ENCODE data around the gene KCNG2.

Gene KCNG2

DNA sequence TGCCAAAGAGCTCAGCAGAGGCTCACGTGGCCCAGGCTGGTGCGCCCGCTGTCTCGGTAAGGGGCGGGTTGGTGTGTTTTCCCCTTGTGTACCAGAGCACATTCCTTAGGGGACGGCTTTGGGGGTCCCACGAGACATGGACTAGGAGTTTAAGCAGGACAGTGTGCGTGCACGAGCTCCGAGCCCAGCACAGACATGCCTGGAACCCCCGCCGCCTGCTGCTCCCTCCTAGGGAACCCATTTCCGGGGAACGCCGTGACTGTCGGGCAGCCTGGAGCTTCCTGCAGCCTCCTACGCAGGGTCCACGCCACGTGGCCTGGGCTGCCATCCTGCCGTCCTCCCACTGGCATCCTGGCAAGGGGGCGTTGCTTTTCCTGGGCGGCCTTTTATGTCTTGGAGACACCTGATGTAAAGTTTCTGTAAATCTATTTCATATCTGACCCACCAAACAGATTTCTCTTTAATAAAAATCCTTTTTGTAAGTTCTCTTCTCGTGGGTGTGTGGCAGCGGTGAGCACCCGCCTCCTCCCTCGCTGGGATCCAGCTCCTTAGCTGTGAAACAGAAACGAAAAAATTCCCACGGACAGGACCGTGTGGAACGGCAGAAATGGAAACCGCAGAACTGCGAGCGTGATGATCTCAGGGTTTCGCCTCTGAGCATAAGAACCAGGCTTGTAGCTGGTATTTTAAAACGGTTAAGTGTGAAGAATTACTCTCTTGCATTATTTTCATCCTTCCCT is 43.5 kb upstream of the KCNG2 start:
- Histone ChIP-seq H3K36me3 (replicated peaks in 1 of 2; ENCODE audit: control insufficient read depth in 2 of 2, insufficient read depth in 2 of 2, low read length in 2 of 2) (peaks cover 16 to 35% of the 10 kb centered on the region in 2 donors), H2BK12ac (ENCODE audit: low read length) (no peak overlapping the region), H2BK120ac (ENCODE audit: low read depth, low read length) (no peak overlapping the region), H3K4ac (ENCODE audit: low read length) (no peak overlapping the region), H3K4me3 (ENCODE audit: low read length in 2 of 2) (no peak overlapping the region), H4K8ac (ENCODE audit: low read depth, low read length) (no peak overlapping the region), H3K14ac (ENCODE audit: low read length) (no peak overlapping the region), H4K91ac (ENCODE audit: low read depth, low read length, poor library complexity) (no peak overlapping the region), H3K9ac (ENCODE audit: low read depth, low read length, poor library complexity) (no peak overlapping the region), H3K4me2 (ENCODE audit: insufficient read depth, low read length, poor library complexity, severe bottlenecking) (no peak overlapping the region), H2AFZ (ENCODE audit: low read length) (no peak overlapping the region), H2AK5ac (ENCODE audit: low read depth, low read length) (no peak overlapping the region), H3K27ac (replicated peaks; ENCODE audit: low read length) (no peak overlapping the region), H3K4me1 (ENCODE audit: control insufficient read depth in 2 of 2, insufficient read depth in 1 of 2, low read depth in 1 of 2, low read length in 2 of 2) (no peaks in the 10 kb centered on the region), H2BK5ac (ENCODE audit: low read length) (no peak overlapping the region), H3K18ac (ENCODE audit: low read length) (no peak overlapping the region), H3K27me3 (ENCODE audit: control insufficient read depth in 3 of 3, insufficient read depth in 3 of 3, low read depth in 1 of 3, low read length in 3 of 3) (no peaks in the 10 kb centered on the region), H3K79me1 (ENCODE audit: low read depth, low read length) (no peaks in the 10 kb centered on the region), H3K23ac (ENCODE audit: low read depth, low read length, poor library complexity) (no peak overlapping the region), H2BK15ac (ENCODE audit: low read length) (no peak overlapping the region), H3K9me3 (replicated peaks in 1 of 2; ENCODE audit: control insufficient read depth in 2 of 2, insufficient read depth in 1 of 2, low read depth in 1 of 2, low read length in 2 of 2) (peaks cover 0 to 4% of the 10 kb centered on the region in 2 donors)
- no CpG with 5 or more reads among the region's 35 CpGs for WGBS, 2 donors (ENCODE audit: extremely low coverage in 2 of 2, insufficient read length in 2 of 2, insufficient replicate concordance in 1 of 2)
- DNase-seq (ENCODE audit: low spot score), result no peak

DNA sequence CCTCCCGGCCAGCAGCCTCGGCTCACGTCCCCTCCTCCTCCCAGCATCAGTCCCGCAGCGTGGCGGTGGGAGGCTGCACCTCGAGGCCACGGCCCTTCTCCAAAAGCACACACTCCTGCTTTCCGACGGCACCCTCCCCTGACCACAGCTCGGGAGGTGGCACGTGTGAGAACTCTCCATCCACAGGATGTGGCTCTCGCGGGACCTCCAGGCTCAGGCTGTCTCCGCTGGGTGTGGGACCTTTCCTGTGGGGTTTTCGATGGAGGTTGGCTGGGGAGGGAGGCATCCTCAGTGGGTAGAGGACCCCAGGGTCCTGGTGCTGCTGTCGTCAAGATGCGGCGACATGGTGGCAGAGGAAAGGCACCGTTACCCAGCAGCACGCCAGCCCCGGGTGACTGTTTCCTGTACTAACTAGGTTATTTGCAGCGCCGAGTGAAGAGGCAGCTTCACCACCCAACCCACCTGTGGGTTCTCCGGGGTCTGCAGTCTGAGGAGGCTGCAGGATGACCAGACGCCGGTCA is 42.8 kb upstream of the KCNG2 start:
- Histone ChIP-seq H3K9me3 (replicated peaks in 1 of 2; ENCODE audit: control insufficient read depth in 2 of 2, insufficient read depth in 1 of 2, low read depth in 1 of 2, low read length in 2 of 2) (peaks cover 0 to 4% of the 10 kb centered on the region in 2 donors), H3K9ac (ENCODE audit: low read depth, low read length, poor library complexity) (peak overlapping the region; percentile 32), H2BK12ac (ENCODE audit: low read length) (no peak overlapping the region), H3K4ac (ENCODE audit: low read length) (no peak overlapping the region), H2BK15ac (ENCODE audit: low read length) (no peak overlapping the region), H4K91ac (ENCODE audit: low read depth, low read length, poor library complexity) (no peak overlapping the region), H3K4me2 (ENCODE audit: insufficient read depth, low read length, poor library complexity, severe bottlenecking) (no peak overlapping the region), H3K18ac (ENCODE audit: low read length) (no peak overlapping the region), H2AK5ac (ENCODE audit: low read depth, low read length) (no peak overlapping the region), H3K4me3 (ENCODE audit: low read length in 2 of 2) (no peak overlapping the region), H3K36me3 (replicated peaks in 1 of 2; ENCODE audit: control insufficient read depth in 2 of 2, insufficient read depth in 2 of 2, low read length in 2 of 2) (peaks cover 16 to 31% of the 10 kb centered on the region in 2 donors), H3K79me1 (ENCODE audit: low read depth, low read length) (no peaks in the 10 kb centered on the region), H3K14ac (ENCODE audit: low read length) (no peak overlapping the region), H2AFZ (ENCODE audit: low read length) (no peak overlapping the region), H4K8ac (ENCODE audit: low read depth, low read length) (no peak overlapping the region), H3K27ac (replicated peaks; ENCODE audit: low read length) (no peak overlapping the region), H2BK5ac (ENCODE audit: low read length) (no peak overlapping the region), H3K23ac (ENCODE audit: low read depth, low read length, poor library complexity) (no peak overlapping the region), H3K4me1 (ENCODE audit: control insufficient read depth in 2 of 2, insufficient read depth in 1 of 2, low read depth in 1 of 2, low read length in 2 of 2) (no peaks in the 10 kb centered on the region), H3K27me3 (ENCODE audit: control insufficient read depth in 3 of 3, insufficient read depth in 3 of 3, low read depth in 1 of 3, low read length in 3 of 3) (no peaks in the 10 kb centered on the region), H2BK120ac (ENCODE audit: low read depth, low read length) (no peak overlapping the region)
- no peak for DNase-seq (ENCODE audit: low spot score)
- WGBS, 2 donors (ENCODE audit: extremely low coverage in 2 of 2, insufficient read length in 2 of 2, insufficient replicate concordance in 1 of 2), result no CpG with 5 or more reads among the region's 27 CpGs

DNA sequence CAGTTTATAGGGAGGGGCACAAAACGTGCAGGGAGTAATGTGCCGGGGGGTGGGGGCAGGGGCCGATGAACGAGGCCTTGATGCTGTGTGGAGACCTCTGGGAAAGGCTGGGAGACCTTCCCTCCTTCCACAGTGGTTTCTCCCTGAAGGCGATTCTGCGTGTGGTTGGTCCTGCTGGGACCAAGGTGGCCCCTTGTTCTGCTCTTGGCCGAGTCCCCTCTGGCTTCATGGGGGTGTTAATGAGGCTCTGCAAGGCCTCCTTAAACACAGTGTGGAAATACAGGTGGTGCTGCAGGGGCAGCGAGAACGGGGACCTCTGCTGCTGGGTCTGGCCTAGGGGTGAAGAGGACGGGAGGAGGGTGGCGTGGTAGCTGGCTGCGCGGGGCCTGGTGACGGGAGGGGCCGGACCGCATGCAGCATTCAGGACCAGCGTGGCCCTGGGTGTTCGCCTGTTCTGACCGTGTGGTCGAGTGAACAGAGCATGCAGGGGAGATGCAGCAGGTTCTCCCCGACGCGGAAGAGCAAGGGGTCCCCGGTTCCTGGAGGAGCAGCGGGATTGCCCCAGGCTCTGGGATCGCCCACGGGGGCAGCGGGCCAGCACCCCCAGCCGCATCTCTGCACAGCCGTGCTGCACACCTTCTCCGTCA is 42.1 kb upstream of the KCNG2 start:
- Histone ChIP-seq H3K27me3 (ENCODE audit: control insufficient read depth in 3 of 3, insufficient read depth in 3 of 3, low read depth in 1 of 3, low read length in 3 of 3) (no peaks in the 10 kb centered on the region), H3K18ac (ENCODE audit: low read length) (no peak overlapping the region), H3K9ac (ENCODE audit: low read depth, low read length, poor library complexity) (no peak overlapping the region), H3K9me3 (replicated peaks in 1 of 2; ENCODE audit: control insufficient read depth in 2 of 2, insufficient read depth in 1 of 2, low read depth in 1 of 2, low read length in 2 of 2) (peaks cover 0 to 4% of the 10 kb centered on the region in 2 donors), H3K36me3 (replicated peaks in 1 of 2; ENCODE audit: control insufficient read depth in 2 of 2, insufficient read depth in 2 of 2, low read length in 2 of 2) (peaks cover 16 to 30% of the 10 kb centered on the region in 2 donors), H2BK120ac (ENCODE audit: low read depth, low read length) (no peak overlapping the region), H2BK15ac (ENCODE audit: low read length) (no peak overlapping the region), H3K4ac (ENCODE audit: low read length) (no peak overlapping the region), H4K8ac (ENCODE audit: low read depth, low read length) (no peak overlapping the region), H2BK12ac (ENCODE audit: low read length) (no peak overlapping the region), H3K27ac (replicated peaks; ENCODE audit: low read length) (no peak overlapping the region), H3K4me2 (ENCODE audit: insufficient read depth, low read length, poor library complexity, severe bottlenecking) (no peak overlapping the region), H4K91ac (ENCODE audit: low read depth, low read length, poor library complexity) (no peak overlapping the region), H3K79me1 (ENCODE audit: low read depth, low read length) (no peaks in the 10 kb centered on the region), H2BK5ac (ENCODE audit: low read length) (no peak overlapping the region), H2AFZ (ENCODE audit: low read length) (no peak overlapping the region), H3K4me1 (ENCODE audit: control insufficient read depth in 2 of 2, insufficient read depth in 1 of 2, low read depth in 1 of 2, low read length in 2 of 2) (no peaks in the 10 kb centered on the region), H3K4me3 (ENCODE audit: low read length in 2 of 2) (no peak overlapping the region), H3K14ac (ENCODE audit: low read length) (no peak overlapping the region), H3K23ac (ENCODE audit: low read depth, low read length, poor library complexity) (peak overlapping the region; percentile 18), H2AK5ac (ENCODE audit: low read depth, low read length) (no peak overlapping the region)
- WGBS, 2 donors (ENCODE audit: extremely low coverage in 2 of 2, insufficient read length in 2 of 2, insufficient replicate concordance in 1 of 2), result no CpG with 5 or more reads among the region's 31 CpGs
- no peak for DNase-seq (ENCODE audit: low spot score)

DNA sequence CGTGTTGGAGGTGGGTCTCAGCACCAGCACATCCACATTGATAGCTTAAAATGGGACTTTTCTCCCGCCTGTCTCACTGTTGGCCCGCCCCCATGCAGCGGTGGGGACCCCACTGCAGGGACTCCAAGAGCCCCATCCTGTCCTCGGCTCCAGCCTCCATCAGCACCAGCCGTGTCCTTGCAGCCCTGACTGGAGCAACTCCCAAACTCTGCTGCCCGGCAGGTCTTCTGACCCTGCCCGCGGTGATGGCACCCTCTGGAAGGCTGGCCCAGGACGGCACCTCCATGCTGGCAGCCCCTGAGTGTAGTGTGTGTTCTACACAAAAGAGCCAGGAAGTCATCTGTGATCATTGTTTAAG is 41.6 kb upstream of the KCNG2 start:
- no peak overlapping the region for H4K91ac ChIP-seq (ENCODE audit: low read depth, low read length, poor library complexity)
- H2BK5ac ChIP-seq (ENCODE audit: low read length), result no peak overlapping the region
- H3K18ac ChIP-seq (ENCODE audit: low read length), result no peak overlapping the region
- no peak overlapping the region for H3K9ac ChIP-seq (ENCODE audit: low read depth, low read length, poor library complexity)
- no peak overlapping the region for H3K27ac ChIP-seq (replicated peaks; ENCODE audit: low read length)
- no peaks in the 10 kb centered on the region for H3K27me3 ChIP-seq (ENCODE audit: control insufficient read depth in 3 of 3, insufficient read depth in 3 of 3, low read depth in 1 of 3, low read length in 3 of 3)
- no peak overlapping the region for H3K14ac ChIP-seq (ENCODE audit: low read length)
- no peak overlapping the region for H3K4ac ChIP-seq (ENCODE audit: low read length)
- H3K36me3 ChIP-seq (replicated peaks in 1 of 2; ENCODE audit: control insufficient read depth in 2 of 2, insufficient read depth in 2 of 2, low read length in 2 of 2), result peaks cover 16 to 30% of the 10 kb centered on the region in 2 donors
- H3K23ac ChIP-seq (ENCODE audit: low read depth, low read length, poor library complexity), result peak overlapping the region; percentile 18
- H3K9me3 ChIP-seq (replicated peaks in 1 of 2; ENCODE audit: control insufficient read depth in 2 of 2, insufficient read depth in 1 of 2, low read depth in 1 of 2, low read length in 2 of 2), result peaks cover 3 to 4% of the 10 kb centered on the region in 2 donors
- no peak overlapping the region for H2BK15ac ChIP-seq (ENCODE audit: low read length)
- H3K4me1 ChIP-seq (ENCODE audit: control insufficient read depth in 2 of 2, insufficient read depth in 1 of 2, low read depth in 1 of 2, low read length in 2 of 2), result no peaks in the 10 kb centered on the region
- H2BK12ac ChIP-seq (ENCODE audit: low read length), result no peak overlapping the region
- H3K4me3 ChIP-seq (ENCODE audit: low read length in 2 of 2), result no peak overlapping the region
- H4K8ac ChIP-seq (ENCODE audit: low read depth, low read length), result no peak overlapping the region
- DNase-seq (ENCODE audit: low spot score), result no peak
- no peak overlapping the region for H2BK120ac ChIP-seq (ENCODE audit: low read depth, low read length)
- no CpG with 5 or more reads among the region's 10 CpGs for WGBS, 2 donors (ENCODE audit: extremely low coverage in 2 of 2, insufficient read length in 2 of 2, insufficient replicate concordance in 1 of 2)
- no peak overlapping the region for H2AFZ ChIP-seq (ENCODE audit: low read length)
- no peaks in the 10 kb centered on the region for H3K79me1 ChIP-seq (ENCODE audit: low read depth, low read length)
- H2AK5ac ChIP-seq (ENCODE audit: low read depth, low read length), result no peak overlapping the region
- H3K4me2 ChIP-seq (ENCODE audit: insufficient read depth, low read length, poor library complexity, severe bottlenecking), result no peak overlapping the region

Measured in neuronal stem cell (in vitro differentiated cells).